ENCODE measurements around the gene FAM110D.

FAM110D gene

DNA sequence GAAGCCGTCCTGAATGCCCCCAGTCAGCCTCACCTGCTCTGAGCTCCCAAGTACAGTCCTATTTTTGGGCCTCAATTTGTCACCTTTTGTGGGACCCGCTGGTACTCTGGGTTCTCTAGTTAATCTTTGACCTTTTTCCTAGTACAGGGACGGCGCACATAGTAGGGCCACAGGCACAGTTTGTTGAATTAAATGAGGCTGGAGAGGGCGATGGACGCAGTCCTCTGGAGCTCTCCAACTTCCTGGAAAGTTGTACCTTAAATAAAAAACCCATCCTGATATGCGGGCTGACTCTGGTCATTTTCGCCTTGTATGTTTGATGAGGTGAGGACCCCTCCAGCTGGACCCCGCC, 4.8 kb downstream of the FAM110D start:
- DNase-seq (ENCODE audit: low spot score): no peak

DNA sequence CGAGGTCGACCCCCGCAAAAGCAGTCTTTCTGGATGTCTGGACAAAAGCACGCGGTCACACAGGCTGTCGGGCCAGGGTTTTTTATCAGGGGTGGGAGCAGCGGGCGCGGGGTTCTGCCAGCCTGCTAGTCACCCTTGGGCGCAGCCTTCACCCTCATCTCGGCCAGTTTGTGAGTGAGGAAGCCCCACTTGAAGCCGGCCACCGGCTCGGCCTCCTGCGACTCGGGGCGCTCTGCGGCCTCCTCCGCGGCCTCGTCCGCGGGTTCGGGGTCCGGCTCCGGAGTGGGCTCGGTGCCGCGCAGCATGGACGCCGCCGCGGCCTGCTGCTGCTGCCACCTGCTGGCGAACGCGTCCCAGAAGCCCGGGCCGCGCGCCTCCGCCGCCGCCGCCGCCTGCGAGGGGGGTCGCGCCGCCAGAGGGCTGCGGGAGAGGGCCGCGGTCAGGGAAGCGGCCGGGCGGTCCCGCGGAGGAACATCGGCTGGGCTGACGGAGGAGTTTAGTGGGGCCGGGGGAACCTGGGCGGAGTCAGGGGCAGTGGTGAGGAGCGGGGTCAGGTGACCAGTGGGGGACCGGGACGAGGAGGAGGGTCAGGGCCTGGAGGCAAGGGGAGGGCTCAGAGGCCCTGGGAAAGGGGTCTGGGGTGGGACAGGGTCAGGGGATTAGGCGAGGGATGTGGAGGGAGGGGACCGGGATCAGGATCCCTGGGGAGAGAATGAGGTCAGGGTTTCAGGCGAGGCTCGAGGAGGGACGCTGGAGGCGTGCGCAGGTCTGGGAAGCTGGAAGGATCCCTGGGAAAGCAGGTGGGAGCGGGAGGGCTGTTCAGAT, 5.4 kb downstream of the FAM110D start:
- DNase-seq (ENCODE audit: low spot score): peak; percentile 88

DNA sequence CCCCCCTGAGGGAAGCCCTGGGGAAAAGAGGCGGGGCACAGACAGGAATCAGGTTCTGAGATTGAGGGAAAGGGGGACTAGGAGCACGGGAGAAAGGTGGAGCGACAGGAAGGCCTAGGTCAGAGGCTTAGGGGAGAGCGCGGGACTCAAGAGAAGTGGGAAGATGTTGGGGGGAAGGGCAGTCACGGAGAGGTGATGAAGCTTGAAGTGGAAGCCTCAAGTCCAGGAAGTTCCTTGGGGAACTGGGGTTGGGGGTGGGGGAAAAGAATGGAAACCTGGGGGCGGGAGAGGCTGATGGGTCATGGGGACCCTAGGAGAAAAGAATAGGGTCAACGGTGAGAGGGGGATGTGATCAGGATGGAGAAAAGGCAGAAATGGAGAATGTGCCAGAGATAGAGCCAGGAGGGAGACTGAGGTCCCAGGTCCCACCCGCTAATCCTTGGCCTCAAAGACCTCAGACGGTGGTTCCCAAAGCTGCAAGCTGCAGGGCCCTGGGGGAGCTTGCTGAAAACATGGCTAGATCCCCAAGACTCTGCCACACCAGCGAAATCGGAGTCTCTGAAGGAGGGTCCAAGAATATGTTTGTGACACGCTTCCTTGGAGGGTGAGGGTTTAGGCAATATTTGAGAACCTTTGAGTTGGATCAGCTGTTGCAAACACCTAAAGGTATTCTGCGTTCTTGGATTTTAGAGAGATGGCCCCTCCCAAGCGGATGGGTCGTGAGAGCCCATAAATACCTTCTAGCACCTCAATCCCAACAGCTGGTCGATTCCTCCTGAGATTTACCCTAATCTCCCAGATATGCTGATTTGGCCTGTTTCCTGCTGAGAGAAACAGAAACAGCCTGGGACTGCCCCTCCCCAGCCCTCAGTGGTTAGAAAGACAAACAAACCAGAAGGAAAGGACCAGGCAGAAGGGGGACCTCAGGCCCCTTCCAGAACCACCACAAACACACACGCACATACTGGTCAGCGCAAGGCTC, 6.3 kb downstream of the FAM110D start:
- peak; percentile 61 for DNase-seq (ENCODE audit: low spot score)

DNA sequence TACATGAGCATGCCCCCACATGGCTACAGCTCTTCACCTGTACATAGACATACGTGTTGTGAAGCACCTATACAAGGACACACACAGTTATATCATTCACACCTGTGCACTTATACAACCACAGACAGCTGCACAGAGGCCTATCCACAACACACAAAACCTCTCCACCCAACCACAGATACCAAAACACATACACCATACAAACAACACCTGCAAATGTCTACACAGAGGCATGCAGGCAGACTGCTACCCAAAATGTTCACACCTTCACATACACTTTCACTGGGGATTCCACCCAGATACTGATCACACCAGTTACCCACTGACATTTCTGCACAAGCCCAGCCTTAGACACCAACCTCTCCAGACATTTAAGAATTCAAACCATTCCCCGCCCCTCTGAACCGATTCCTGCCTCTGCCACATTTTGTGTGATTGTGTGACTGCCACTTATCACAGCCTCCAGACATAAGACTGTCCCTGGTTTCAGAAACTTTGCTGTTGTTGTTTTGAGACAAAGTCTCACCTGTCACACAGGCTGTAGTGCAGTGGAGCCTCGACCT, 7.9 kb downstream of the FAM110D start:
- no peak for DNase-seq (ENCODE audit: low spot score)

GRCh38 chr1:26168410-26169197, 9.7 kb downstream of the FAM110D start, which contains the start of gene C1orf232:
C1orf232 (minus strand) TSS chr1:26168963; CDS start chr1:26168499, 464 bp downstream.
- DNase-seq (ENCODE audit: low spot score): peak; percentile 61

DNA sequence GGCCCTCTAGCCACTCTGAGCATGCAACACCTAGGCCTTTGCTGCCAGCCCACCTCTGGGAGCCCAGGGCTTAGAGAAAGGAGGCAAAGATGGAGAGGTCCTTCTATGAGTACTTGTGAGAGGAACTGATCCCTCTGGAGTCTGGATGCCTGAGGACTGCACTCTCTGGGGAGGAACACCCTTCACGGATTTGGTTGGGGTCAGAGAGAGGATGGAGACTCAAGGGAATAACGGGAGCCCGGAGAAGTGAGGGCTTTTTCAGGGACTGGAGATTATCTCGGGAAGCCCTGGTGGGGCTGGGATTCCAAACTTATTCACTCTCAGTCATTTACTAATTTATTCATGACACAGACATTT, 10.3 kb downstream of the FAM110D start:
- no peak for DNase-seq (ENCODE audit: low spot score)

DNA sequence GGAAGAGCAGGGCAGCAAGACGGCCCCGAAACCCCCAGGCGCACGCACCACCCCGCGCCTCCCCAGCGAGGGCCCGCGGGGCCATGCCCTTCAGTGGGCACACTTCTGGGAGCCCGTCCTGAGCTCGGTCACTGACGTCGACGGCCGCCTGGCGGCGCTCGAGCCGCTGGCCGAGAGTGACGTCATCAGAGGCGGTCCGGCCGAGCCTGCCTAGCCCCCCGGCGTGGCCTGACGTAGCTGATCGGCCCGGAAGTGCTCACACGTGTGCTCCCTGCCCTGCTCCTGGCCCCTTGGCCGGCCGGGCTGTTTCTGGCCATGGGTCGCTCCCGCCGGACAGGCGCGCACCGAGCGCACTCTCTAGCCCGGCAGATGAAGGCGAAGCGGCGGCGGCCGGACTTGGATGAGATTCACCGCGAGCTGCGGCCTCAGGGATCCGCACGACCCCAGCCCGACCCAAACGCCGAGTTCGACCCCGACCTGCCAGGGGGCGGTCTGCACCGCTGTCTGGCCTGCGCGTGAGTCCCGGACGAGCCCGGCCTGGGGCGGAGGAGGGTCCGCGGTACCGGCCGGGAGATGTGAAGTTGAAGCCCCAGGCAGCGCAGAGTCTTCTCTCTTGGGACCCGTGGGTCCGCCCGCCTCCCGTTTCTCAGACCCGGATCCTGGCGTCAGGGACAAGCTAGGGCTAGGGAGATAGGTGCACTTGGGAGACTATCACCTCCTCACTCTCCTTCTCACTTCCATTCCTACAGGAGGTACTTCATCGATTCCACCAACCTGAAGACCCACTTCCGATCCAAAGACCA, 11.0 kb downstream of the FAM110D start, which contains the start of gene ZNF593:
ZNF593 (plus strand) TSS at position 240 of the 803 bp plus-strand sequence; CDS start at position 316, 76 bp downstream.
- peak; percentile 97 for DNase-seq (ENCODE audit: low spot score)

DNA sequence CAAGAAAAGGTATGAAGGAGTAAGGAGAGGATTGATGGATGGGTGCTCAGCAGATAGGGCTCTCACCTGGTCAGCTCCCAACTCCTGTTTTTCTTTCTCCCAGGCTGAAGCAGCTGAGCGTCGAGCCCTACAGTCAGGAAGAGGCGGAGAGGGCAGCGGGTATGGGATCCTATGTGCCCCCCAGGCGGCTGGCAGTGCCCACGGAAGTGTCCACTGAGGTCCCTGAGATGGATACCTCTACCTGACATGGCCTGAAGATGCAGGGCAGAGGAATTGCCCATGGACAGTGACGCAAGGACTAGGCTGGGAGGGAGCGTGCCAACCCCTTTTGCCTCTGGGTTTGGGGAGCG, 11.6 kb downstream of the FAM110D start:
- no peak for DNase-seq (ENCODE audit: low spot score)

DNA sequence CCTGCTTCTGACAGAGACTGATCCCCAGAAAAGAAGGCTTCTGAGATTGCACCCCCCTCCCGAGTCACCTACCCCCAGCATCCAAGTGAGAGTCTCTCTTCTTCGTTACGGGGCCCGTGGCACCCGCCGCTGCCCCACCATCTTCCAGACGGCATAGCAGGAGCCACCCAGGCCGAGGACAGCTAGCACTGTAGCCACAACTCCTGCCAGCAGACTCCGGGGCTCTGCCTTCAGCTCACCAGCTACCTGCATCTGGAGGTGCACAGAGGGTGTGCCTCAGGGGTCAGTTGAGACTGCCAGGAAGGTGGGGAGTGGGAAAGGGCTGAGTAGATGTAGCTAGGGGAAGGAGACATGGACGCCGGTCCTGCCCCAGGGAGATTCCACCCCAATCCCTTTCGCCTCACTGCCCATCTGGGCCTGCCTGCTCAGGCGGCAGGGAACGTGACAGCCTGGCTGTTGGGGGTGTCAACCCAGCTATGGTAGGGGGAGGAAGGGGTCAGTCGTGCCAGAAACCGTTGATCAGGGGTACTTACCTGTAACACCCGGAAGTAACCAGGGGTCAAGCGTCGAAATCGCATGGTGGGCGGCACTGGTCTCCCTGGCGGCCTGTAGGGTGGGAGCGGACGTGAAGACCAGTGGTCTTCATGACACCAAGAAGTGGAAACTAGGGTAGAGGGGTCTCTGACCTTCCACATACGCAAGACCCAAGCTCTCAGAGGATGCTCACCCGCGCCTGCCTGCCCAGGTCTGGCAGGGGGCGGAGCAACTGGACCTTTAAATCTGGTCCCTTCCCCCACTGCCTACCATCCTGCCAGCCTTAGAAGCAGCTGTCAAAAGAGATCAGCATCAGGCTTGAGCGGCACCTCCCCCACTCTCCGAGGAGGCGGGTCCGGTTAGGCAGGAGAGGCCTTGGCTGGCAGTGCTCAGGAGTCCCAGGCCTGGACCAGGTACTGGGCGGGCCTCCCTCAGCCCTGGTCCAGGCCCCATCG, 12.5 kb downstream of the FAM110D start, which contains the start of gene ZNF593OS:
ZNF593OS (minus strand) TSS at position 749 of the 989 bp plus-strand sequence; CDS start at position 578, 171 bp downstream.
- DNase-seq (ENCODE audit: low spot score): no peak

DNA sequence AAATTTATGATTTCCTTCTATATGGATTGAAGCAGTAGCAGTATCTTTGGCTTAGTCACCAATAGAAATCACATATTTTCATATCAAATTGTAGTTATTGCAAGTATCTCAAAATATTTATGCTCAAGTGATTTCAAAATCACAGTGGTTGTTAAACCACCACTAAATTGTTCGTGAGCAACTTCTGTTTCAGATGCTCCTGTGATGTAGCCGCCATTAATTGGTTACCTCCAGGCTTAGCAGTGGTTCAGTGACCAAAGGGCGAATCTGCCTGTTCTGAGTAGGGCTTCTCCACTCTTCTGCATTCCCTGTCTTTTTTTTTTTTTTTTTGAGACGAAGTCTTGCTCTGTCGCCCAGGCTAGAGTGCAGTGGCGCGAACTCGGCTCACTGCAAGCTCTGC, 16.5 kb downstream of the FAM110D start:
- no peak for DNase-seq (ENCODE audit: low spot score)

- DNase-seq (ENCODE audit: low spot score): no peak
Measured at GRCh38 chr1:26177182-26177684, 18.4 kb downstream of the FAM110D start, which contains the start of gene CNKSR1. CNKSR1 (plus strand) TSS chr1:26177491; CDS start chr1:26177548, 57 bp downstream.

- no peak for DNase-seq (ENCODE audit: low spot score)
Measured at GRCh38 chr1:26180010-26180506, 21.2 kb downstream of the FAM110D start.

GRCh38 chr1:26181586-26182382, 22.9 kb downstream of the FAM110D start:
- no peak for DNase-seq (ENCODE audit: low spot score)

DNA sequence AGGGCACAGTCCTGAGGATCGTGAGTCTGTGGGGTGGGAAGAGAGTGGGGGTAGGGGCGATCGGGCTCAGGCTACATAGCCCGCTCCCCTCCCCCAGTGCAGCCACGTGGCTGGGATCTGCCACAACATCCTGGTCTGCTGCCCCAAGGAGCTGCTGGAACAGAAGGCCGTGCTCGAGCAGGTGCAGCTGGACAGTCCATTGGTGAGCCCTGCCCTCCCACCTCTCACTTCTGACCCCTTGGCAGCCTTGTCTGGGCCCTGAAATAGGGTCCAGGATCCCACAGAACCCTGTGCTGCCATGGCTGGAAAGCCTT, 23.5 kb downstream of the FAM110D start:
- DNase-seq (ENCODE audit: low spot score): no peak

- no peak for DNase-seq (ENCODE audit: low spot score)
Measured at GRCh38 chr1:26184086-26184485, 25.2 kb downstream of the FAM110D start.

- DNase-seq (ENCODE audit: low spot score): no peak
Measured at GRCh38 chr1:26184883-26185282, 26.0 kb downstream of the FAM110D start.

- no peak for DNase-seq (ENCODE audit: low spot score)
Measured at GRCh38 chr1:26187882-26188281, 29.0 kb downstream of the FAM110D start.

- no peak for DNase-seq (ENCODE audit: low spot score)
Measured at GRCh38 chr1:26188477-26188876, 29.6 kb downstream of the FAM110D start.
